ENCODE data around the gene TMX2. TPM values are rescaled to one million over a fixed set of nuclear protein-coding genes. Genes with fewer than 3 reads are reported as not detected.

Gene TMX2
- polyA plus RNA-seq, 4 donors, result 43.4 to 152 (median 81.3) TPM

- WGBS, 3 donors, result 90 to 91% (median 91%) methylated on average over 5 of the region's 5 CpGs
- no peak overlapping the region for H3K27ac ChIP-seq (ENCODE audit: low read depth in 1 of 3, low read length in 2 of 3)
- H3K4me3 ChIP-seq (ENCODE audit: low read depth in 1 of 3, low read length in 3 of 3), result no peak overlapping the region
- H3K36me3 ChIP-seq (ENCODE audit: control insufficient read depth in 3 of 3, insufficient read depth in 2 of 3, low read depth in 1 of 3, low read length in 3 of 3), result peaks cover 6 to 34% (median 9%) of the 10 kb centered on the region in 3 donors
- FAIRE-seq (no peak), DNase-seq (no peak)
- H3K4me1 ChIP-seq (ENCODE audit: control insufficient read depth in 3 of 3, insufficient read depth in 2 of 3, low read depth in 1 of 3, low read length in 2 of 3), result peaks cover 0 to 8% (median 5%) of the 10 kb centered on the region in 3 donors
- no peaks in the 10 kb centered on the region for H3K27me3 ChIP-seq (ENCODE audit: control insufficient read depth in 3 of 3, insufficient read depth in 3 of 3, low read length in 3 of 3)
- H3K9me3 ChIP-seq (ENCODE audit: control insufficient read depth in 2 of 2, insufficient read depth in 1 of 2, low read depth in 1 of 2, low read length in 1 of 2), result no peaks in the 10 kb centered on the region
Observed at GRCh38 chr11:57745206-57745605, 32.8 kb downstream of the TMX2 start.

GRCh38 chr11:57746920-57747319, 34.5 kb downstream of the TMX2 start:
- H3K4me1 ChIP-seq (ENCODE audit: control insufficient read depth in 3 of 3, insufficient read depth in 2 of 3, low read depth in 1 of 3, low read length in 2 of 3), result peaks cover 0 to 8% (median 7%) of the 10 kb centered on the region in 3 donors
- H3K36me3 ChIP-seq (ENCODE audit: control insufficient read depth in 3 of 3, insufficient read depth in 2 of 3, low read depth in 1 of 3, low read length in 3 of 3), result peaks cover 6 to 33% (median 9%) of the 10 kb centered on the region in 3 donors
- no peak overlapping the region for H3K4me3 ChIP-seq (ENCODE audit: low read depth in 1 of 3, low read length in 3 of 3)
- no peaks in the 10 kb centered on the region for H3K9me3 ChIP-seq (ENCODE audit: control insufficient read depth in 2 of 2, insufficient read depth in 1 of 2, low read depth in 1 of 2, low read length in 1 of 2)
- FAIRE-seq (no peak), DNase-seq (no peak)
- H3K27ac ChIP-seq (ENCODE audit: low read depth in 1 of 3, low read length in 2 of 3), result no peak overlapping the region
- 86 to 90% (median 86%) methylated on average over 1 of the region's 1 CpG for WGBS, 3 donors
- no peaks in the 10 kb centered on the region for H3K27me3 ChIP-seq (ENCODE audit: control insufficient read depth in 3 of 3, insufficient read depth in 3 of 3, low read length in 3 of 3)

GRCh38 chr11:57751176-57751575, 38.8 kb downstream of the TMX2 start:
- no peak for FAIRE-seq
- no peaks in the 10 kb centered on the region for H3K27me3 ChIP-seq (ENCODE audit: control insufficient read depth in 3 of 3, insufficient read depth in 3 of 3, low read length in 3 of 3)
- no peak overlapping the region for H3K27ac ChIP-seq (ENCODE audit: low read depth in 1 of 3, low read length in 2 of 3)
- H3K4me1 ChIP-seq (ENCODE audit: control insufficient read depth in 3 of 3, insufficient read depth in 2 of 3, low read depth in 1 of 3, low read length in 2 of 3), result peaks cover 0 to 4% (median 0%) of the 10 kb centered on the region in 3 donors
- peaks cover 0 to 5% of the 10 kb centered on the region in 2 donors for H3K9me3 ChIP-seq (ENCODE audit: control insufficient read depth in 2 of 2, insufficient read depth in 1 of 2, low read depth in 1 of 2, low read length in 1 of 2)
- peaks cover 0 to 3% (median 0%) of the 10 kb centered on the region in 3 donors for H3K36me3 ChIP-seq (ENCODE audit: control insufficient read depth in 3 of 3, insufficient read depth in 2 of 3, low read depth in 1 of 3, low read length in 3 of 3)
- no peak overlapping the region for H3K4me3 ChIP-seq (ENCODE audit: low read depth in 1 of 3, low read length in 3 of 3)
- no peak for DNase-seq

- Histone ChIP-seq H3K4me1 (ENCODE audit: control insufficient read depth in 3 of 3, insufficient read depth in 2 of 3, low read depth in 1 of 3, low read length in 2 of 3) (peaks cover 0 to 4% (median 0%) of the 10 kb centered on the region in 3 donors), H3K36me3 (ENCODE audit: control insufficient read depth in 3 of 3, insufficient read depth in 2 of 3, low read depth in 1 of 3, low read length in 3 of 3) (peaks cover 0 to 3% (median 0%) of the 10 kb centered on the region in 3 donors), H3K27me3 (ENCODE audit: control insufficient read depth in 3 of 3, insufficient read depth in 3 of 3, low read length in 3 of 3) (no peaks in the 10 kb centered on the region), H3K27ac (ENCODE audit: low read depth in 1 of 3, low read length in 2 of 3) (no peak within 1 kb of the TSS), H3K9me3 (ENCODE audit: control insufficient read depth in 2 of 2, insufficient read depth in 1 of 2, low read depth in 1 of 2, low read length in 1 of 2) (peaks cover 0 to 5% of the 10 kb centered on the region in 2 donors), H3K4me3 (ENCODE audit: low read depth in 1 of 3, low read length in 3 of 3) (no peak within 1 kb of the TSS)
- DNase-seq, result peak; percentile 63 to 79
- no peak for FAIRE-seq
- 37 to 56% (median 45%) methylated on average over 10 of the region's 10 CpGs for WGBS, 3 donors
Observed at GRCh38 chr11:57751676-57752253, 39.4 kb downstream of the TMX2 start, which contains the start of gene BTBD18. Gene BTBD18 (minus strand): TSS chr11:57751819. CDS start chr11:57751188, 631 bp downstream.

DNA sequence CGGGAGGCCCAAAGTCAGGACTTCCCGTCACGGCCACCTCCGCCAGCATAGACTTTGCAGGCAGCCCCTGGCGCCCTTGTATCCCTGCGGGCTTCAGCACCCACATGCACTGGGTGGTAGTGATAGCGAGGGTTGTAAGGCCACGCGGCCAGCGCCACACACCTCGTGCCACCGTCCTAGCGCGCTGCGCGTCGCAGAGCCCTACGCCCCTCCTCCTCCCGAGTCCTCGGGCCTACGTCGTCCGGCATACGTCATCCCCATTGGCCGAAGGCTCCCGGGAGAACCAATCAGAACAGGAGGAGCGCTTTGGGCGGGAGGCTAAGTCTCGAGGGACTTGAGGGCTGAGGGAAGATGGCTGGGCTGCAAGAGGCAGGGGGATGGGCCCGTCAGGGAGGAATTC, 40.6 kb downstream of the TMX2 start:
- DNase-seq (no peak), FAIRE-seq (no peak)
- Histone ChIP-seq H3K4me3 (ENCODE audit: low read depth in 1 of 3, low read length in 3 of 3) (no peak overlapping the region), H3K36me3 (ENCODE audit: control insufficient read depth in 3 of 3, insufficient read depth in 2 of 3, low read depth in 1 of 3, low read length in 3 of 3) (peaks cover 0 to 3% (median 0%) of the 10 kb centered on the region in 3 donors), H3K9me3 (ENCODE audit: control insufficient read depth in 2 of 2, insufficient read depth in 1 of 2, low read depth in 1 of 2, low read length in 1 of 2) (peaks cover 0 to 5% of the 10 kb centered on the region in 2 donors), H3K27ac (ENCODE audit: low read depth in 1 of 3, low read length in 2 of 3) (no peak overlapping the region), H3K4me1 (ENCODE audit: control insufficient read depth in 3 of 3, insufficient read depth in 2 of 3, low read depth in 1 of 3, low read length in 2 of 3) (peaks cover 0 to 4% (median 0%) of the 10 kb centered on the region in 3 donors), H3K27me3 (ENCODE audit: control insufficient read depth in 3 of 3, insufficient read depth in 3 of 3, low read length in 3 of 3) (no peaks in the 10 kb centered on the region)
- WGBS, 3 donors, result 98 to 99% (median 98%) methylated on average over 30 of the region's 30 CpGs

GRCh38 chr11:57758174-57758573, 45.8 kb downstream of the TMX2 start:
- no peak for DNase-seq

DNA sequence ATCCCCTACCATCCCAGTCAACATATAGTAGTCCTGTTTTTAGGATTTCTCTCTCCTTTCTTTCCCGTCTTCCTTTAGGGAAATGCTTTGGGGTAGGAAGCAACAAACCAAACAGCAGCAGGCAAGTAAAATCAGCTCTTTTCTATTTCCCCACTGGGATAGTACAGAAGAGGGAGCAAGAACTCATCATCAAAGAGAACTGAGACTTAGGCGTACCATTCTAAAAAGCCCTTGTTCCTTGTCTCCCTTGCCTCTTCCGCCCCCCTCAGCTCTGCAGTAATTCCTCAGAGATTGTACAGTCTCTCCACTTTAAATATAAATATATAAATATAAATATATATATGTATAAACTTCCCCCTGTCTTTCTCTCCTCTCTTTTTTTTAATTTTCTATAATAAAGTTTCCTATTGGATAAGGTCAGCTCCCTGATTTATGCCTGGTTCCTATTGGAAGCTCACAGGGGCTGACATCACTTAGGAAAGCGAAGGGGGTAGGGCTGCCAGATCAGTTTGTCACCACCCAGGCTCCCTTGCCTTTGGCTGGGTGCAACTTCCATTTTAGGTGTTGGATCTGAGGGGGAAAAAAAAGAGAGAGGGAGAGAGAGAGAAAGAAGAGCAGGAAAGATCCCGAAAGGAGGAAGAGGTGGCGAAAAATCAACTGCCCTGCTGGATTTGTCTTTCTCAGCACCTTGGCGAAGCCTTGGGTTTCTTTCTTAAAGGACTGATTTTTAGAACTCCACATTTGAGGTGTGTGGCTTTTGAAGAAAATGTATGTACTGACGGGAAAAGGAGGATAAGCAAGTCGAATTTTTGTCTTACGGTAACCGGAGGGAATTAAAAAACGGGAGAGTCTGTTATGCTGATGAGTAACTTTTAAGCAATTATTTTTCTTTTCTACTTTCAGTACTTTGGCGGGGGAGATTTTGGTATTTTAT, 49.2 kb downstream of the TMX2 start, which contains the start of gene CTNND1:
Gene CTNND1 (plus strand): TSS at position 502 of the 934 bp plus-strand sequence. CDS start 29,677 bp downstream, outside the sequence.
- 10 to 21% (median 15%) methylated on average over 13 of the region's 13 CpGs for WGBS, 3 donors

More at GRCh38 chr11:57758174-57758573, 45.8 kb downstream of the TMX2 start:
- Histone ChIP-seq H3K4me1 (ENCODE audit: control insufficient read depth in 3 of 3, insufficient read depth in 2 of 3, low read depth in 1 of 3, low read length in 2 of 3) (no peaks in the 10 kb centered on the region), H3K4me3 (ENCODE audit: low read depth in 1 of 3, low read length in 3 of 3) (no peak overlapping the region), H3K27ac (ENCODE audit: low read depth in 1 of 3, low read length in 2 of 3) (no peak overlapping the region), H3K36me3 (ENCODE audit: control insufficient read depth in 3 of 3, insufficient read depth in 2 of 3, low read depth in 1 of 3, low read length in 3 of 3) (peaks cover 0 to under 1% (median 0%) of the 10 kb centered on the region in 3 donors), H3K27me3 (ENCODE audit: control insufficient read depth in 3 of 3, insufficient read depth in 3 of 3, low read length in 3 of 3) (no peaks in the 10 kb centered on the region), H3K9me3 (ENCODE audit: control insufficient read depth in 2 of 2, insufficient read depth in 1 of 2, low read depth in 1 of 2, low read length in 1 of 2) (peaks cover 0 to under 1% of the 10 kb centered on the region in 2 donors)
- no peak for FAIRE-seq
- 82 to 92% (median 87%) methylated on average over 3 of the region's 3 CpGs for WGBS, 3 donors

GRCh38 chr11:57762235-57762861, 50.0 kb downstream of the TMX2 start:
- H3K4me1 ChIP-seq (ENCODE audit: control insufficient read depth in 3 of 3, insufficient read depth in 2 of 3, low read depth in 1 of 3, low read length in 2 of 3), result peaks cover 2 to 11% (median 2%) of the 10 kb centered on the region in 3 donors
- H3K9me3 ChIP-seq (ENCODE audit: control insufficient read depth in 2 of 2, insufficient read depth in 1 of 2, low read depth in 1 of 2, low read length in 1 of 2), result no peaks in the 10 kb centered on the region
- WGBS, 3 donors, result 6 to 15% (median 12%) methylated on average over 9 of the region's 9 CpGs
- no peaks in the 10 kb centered on the region for H3K27me3 ChIP-seq (ENCODE audit: control insufficient read depth in 3 of 3, insufficient read depth in 3 of 3, low read length in 3 of 3)
- H3K36me3 ChIP-seq (ENCODE audit: control insufficient read depth in 3 of 3, insufficient read depth in 2 of 3, low read depth in 1 of 3, low read length in 3 of 3), result peaks cover 0 to 9% (median 2%) of the 10 kb centered on the region in 3 donors
- peak overlapping the region; percentile 47 to 76 (median 53) for H3K4me3 ChIP-seq (ENCODE audit: low read depth in 1 of 3, low read length in 3 of 3)
- FAIRE-seq, result no peak
- H3K27ac ChIP-seq (ENCODE audit: low read depth in 1 of 3, low read length in 2 of 3), result peak overlapping the region; percentile 70 to 98 (median 87)
- peak; percentile 52 to 71 for DNase-seq

More for the DNA sequence above, 49.2 kb downstream of the TMX2 start, which contains the start of gene CTNND1:
- H3K4me1 ChIP-seq (ENCODE audit: control insufficient read depth in 3 of 3, insufficient read depth in 2 of 3, low read depth in 1 of 3, low read length in 2 of 3), result peaks cover 0 to 11% (median 2%) of the 10 kb centered on the region in 3 donors
- peak; percentile 96 to 97 for DNase-seq
- peak within 1 kb of the TSS; percentile 47 to 76 (median 53) for H3K4me3 ChIP-seq (ENCODE audit: low read depth in 1 of 3, low read length in 3 of 3)
- H3K9me3 ChIP-seq (ENCODE audit: control insufficient read depth in 2 of 2, insufficient read depth in 1 of 2, low read depth in 1 of 2, low read length in 1 of 2), result no peaks in the 10 kb centered on the region
- H3K27me3 ChIP-seq (ENCODE audit: control insufficient read depth in 3 of 3, insufficient read depth in 3 of 3, low read length in 3 of 3), result no peaks in the 10 kb centered on the region
- peak within 1 kb of the TSS; percentile 95 to 99 (median 98) for H3K27ac ChIP-seq (ENCODE audit: low read depth in 1 of 3, low read length in 2 of 3)
- peaks cover 0 to 6% (median 0%) of the 10 kb centered on the region in 3 donors for H3K36me3 ChIP-seq (ENCODE audit: control insufficient read depth in 3 of 3, insufficient read depth in 2 of 3, low read depth in 1 of 3, low read length in 3 of 3)
- no peak for FAIRE-seq

Measured in small intestine (tissue), 7 donors.